Stimulated activated CD8-positive, alpha-beta memory T cell treated with anti-CD3 and anti-CD28 coated beads, Interleukin-7, amount 100 ng/mL, for 1 hour (primary cell): ENCODE data around the gene GNAS.

Source experiments
- DNase-seq, 2 donors: peaks; one replicate each; pipeline ENCODE4 v3.0.0-alpha.2; 2020; ENCODE audit warnings: low read depth in 2 of 2

The GNAS gene

DNA sequence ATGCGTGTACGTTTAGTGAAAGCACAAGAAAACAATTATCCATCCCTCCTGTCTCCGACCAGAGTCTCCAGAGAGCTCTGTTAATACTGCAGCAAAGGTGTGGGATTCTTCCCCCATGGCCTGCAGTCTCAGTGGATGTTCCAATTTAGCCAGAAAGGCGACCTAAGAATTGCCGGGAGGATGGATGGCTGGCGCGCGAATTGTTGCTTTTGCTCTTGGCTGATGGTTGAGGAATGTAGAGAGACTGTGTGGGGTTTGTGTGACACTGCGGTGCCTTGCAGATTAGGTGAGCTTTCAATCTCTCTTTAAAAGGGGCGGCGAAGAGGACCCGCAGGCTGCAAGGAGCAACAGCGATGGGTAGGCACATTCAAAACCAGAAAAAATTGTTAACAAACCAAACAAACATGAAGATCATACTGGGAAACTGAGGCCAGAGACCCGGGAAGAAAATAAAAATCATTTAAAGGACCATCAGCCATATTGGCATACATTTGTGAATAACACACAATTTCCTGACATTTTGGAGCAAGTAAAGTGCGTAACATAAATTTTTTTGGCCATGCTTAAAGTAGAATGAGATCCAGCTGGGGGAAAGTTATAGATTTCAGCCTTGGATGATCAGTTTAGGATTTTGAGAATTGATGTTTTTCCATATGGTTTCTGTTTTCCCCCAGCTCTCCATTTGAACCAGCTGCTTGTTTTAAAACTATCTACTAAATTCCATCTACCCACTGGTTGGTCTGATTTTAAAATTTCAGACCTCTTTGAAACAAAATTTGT lies 46.3 kb downstream of the GNAS start:
- DNase-seq = no peak

- DNase-seq = no peak
These were observed 47.0 kb downstream of the GNAS start for GRCh38 chr20:58899512-58899911.

- DNase-seq = no peak
These were observed 47.9 kb downstream of the GNAS start for GRCh38 chr20:58900397-58900796.

- no peak for DNase-seq
These were observed 49.2 kb downstream of the GNAS start for GRCh38 chr20:58901488-58902402.

GRCh38 chr20:58903614-58904013 lies 51.1 kb downstream of the GNAS start:
- no peak for DNase-seq

DNA sequence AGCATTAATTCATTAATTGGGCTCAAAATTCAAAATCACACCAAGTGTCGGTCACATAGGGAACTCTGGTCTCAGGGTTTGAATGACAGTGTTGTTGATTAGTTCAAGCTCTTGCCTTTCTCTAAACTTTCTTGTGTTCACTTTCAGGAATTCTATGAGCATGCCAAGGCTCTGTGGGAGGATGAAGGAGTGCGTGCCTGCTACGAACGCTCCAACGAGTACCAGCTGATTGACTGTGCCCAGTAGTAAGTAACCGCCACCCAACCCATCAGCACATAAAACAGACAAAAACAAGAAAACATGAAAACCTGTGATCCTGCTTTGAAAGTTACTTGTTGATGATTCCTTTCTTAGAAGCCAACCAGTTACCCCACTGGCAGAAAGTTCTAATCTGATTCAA lies 52.7 kb downstream of the GNAS start:
- DNase-seq = no peak

DNA sequence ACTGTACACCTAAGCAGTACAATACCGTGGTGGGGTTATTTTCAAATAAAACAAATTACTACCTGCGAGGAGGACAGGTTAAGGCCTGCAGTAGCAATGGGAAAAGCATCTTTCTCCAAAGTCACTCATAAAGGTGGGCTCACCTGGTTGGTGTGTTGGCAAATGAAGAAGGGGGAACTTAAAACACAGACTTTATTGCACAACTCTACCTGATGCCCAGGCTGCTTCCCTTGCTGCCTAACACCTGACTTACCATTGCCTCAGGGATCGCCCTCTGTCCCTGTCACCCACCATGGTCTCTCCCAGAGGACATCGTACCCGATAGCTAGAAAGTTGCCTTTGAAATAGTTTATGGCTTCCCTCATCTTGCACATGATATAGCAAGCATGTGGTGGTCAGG lies 53.6 kb downstream of the GNAS start:
- no peak for DNase-seq

DNA sequence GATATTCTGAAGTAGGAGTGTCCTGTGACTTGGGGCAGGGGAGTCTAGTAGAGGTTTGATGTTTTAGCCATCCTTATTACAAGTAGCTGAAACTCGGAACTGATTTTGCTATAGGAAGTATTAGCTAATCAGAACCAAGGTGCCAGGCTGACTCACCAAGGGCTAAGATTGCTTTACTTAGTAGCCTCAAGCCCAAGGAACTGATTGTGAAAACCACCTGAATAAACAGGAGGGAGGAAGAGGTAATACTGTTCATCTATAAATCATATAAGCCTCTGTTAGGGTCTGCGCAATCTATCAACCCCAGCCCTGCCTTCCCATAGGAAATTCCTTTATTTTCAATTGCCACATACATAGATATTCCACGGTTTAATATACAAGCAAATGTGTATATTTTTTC lies 54.4 kb downstream of the GNAS start:
- DNase-seq = no peak

DNA sequence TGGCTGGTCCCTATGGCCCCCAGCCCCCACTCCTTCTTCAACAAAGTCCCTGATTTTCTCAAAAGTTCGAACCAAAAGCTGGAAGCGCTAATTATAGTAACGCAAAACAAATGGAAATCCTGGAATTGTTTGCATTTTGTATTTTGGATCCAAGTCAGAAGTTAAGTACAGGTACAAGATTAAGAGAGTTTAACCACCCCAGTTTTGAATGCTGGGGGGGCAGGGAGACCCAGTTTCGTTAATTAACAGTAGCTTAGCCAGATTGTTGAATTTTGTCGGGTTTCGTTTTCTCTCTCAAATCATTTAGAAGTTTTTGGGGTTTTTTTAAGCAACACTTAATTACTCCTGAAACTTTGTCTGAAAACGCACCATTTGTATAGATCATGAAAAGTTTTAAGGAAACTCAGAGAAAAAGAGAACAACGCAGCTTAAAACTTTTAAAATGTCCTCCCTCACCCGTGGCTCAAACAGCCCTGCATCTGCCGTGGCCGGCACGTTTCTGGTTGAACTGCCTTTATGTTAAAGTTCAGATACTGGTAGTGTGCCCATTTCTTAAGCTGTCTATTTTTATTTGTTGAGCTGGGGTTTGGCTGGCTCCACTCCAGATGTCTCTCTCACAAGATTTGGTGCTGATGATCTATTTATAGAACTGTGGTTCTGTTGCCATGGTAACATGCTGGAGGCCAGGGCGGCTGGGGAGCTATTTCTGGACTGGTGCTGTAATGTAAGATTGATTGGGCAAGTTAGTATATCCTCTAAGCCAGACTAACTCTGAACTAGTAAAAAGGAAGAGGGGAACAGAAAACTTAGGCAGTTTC lies 55.0 kb downstream of the GNAS start:
- DNase-seq = no peak

DNA sequence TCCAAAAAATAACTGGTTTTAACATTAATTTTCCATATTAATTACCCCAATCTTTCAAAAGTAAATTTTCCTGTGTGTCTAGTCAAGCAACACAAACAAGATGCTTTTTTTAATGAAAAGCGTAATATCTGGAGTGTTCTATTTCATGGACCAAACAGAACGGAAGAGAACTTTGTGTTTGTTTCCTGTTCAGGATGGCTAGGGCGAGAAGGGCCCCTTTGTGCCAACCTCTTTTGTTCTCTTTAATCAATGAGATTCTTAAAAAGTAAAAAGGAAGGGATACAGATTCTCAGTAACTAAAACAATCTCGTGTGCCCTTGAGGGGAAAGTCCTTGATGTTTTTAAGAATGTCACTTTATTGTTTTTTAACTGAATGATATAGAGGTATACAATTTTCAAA lies 55.7 kb downstream of the GNAS start:
- DNase-seq = no peak

GRCh38 chr20:58908941-58909340 lies 56.4 kb downstream of the GNAS start:
- DNase-seq = no peak

- no peak for DNase-seq
These were observed 57.1 kb downstream of the GNAS start for GRCh38 chr20:58909585-58909984.

GRCh38 chr20:58910473-58910872 lies 58.0 kb downstream of the GNAS start:
- DNase-seq = no peak

DNA sequence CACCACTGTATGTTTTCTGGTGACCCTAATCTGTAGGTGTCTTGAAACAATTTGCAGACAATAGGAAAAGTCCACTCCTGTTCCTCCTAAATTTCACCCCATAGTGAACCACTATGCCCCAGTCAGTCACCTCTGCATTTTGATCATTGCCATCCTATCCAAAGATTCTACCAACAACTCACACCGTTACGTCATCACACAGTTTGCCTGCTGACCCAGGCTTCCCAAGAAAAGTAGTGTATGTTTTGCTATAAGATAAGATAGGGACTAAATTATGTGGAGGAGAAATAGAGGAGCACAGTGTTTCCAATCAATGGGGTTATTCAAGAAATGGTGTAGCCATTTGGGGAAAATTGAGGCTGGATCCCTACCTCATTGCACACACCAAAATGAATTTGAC lies 58.8 kb downstream of the GNAS start:
- DNase-seq = no peak

- no peak for DNase-seq
These were observed 59.5 kb downstream of the GNAS start for GRCh38 chr20:58911970-58912369.

GRCh38 chr20:58913079-58913478 lies 60.6 kb downstream of the GNAS start:
- no peak for DNase-seq

GRCh38 chr20:58918621-58919020 lies 66.1 kb downstream of the GNAS start:
- DNase-seq = no peak

DNA sequence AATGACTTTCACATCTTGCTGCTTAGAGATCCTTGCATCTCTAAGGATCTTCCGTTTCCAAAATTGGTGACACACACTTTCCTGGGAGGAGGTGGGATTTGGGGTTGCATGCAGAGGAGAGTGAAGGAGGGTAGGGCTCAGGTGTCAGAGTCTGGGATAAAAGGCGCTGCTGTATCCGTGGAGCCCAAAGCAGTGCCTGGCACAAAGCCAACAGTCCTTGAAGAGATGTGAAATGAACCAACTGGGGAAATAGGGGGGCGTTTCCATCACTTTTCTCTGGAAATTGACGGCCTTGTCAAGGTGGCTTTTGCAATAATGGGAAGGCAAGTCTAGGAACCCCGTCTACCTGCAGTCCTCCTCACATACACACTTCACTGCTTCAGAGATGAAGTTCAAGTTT lies 69.0 kb downstream of the GNAS start:
- DNase-seq = no peak

DNA sequence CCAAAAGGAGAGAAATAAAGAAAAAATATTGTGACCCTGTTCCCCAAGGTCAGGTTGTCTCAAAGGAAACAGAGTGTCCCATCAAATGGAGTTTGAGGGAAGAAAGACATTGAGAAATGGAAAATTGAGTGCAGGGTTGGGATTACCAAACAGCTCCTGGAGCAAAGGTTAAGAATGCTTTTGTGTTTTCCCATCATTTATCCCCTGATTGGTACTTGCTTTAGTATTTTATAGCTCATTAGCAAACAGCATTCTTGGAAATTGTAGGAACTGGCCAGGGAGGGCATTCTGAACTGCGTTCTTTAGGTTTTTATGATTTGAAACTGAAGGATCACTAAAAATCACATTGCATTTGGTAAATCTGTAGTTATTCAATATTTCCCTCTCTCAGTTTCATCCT lies 69.5 kb downstream of the GNAS start:
- no peak for DNase-seq

- no peak for DNase-seq
These were observed 70.7 kb downstream of the GNAS start for GRCh38 chr20:58923117-58923712.

- no peak for DNase-seq
These were observed 74.4 kb downstream of the GNAS start for GRCh38 chr20:58926802-58927489.
